ENCODE data around the gene COMP.

COMP gene

DNA sequence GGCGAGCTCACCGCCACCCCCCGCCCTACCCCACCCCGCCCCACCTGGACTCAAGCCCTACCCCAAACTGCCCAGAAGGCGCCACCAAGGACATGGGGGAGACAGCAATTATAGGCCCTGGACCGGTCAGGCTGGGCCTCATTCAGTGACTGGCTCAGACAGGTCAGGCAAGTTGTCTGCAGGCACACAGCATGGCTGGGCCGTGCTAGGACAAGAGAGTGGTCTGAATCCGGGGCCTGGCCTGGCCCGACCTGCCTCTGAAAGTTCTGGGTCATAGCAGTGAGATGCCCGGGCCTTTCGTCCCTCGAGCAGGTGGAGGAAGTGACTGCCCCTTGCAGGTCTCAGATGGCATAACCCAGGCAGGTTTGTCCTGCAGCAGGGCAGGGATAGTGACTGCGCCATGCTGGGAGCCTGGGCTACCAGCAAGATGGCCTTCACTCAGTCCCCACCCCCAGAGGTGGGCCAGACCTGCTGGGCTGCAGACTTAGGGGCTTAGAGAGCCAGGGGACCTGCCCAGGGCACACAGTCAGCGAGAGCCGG, 21.0 kb downstream of the COMP start:
- DNase-seq (ENCODE audit: low read depth in 2 of 2), result no peak

DNA sequence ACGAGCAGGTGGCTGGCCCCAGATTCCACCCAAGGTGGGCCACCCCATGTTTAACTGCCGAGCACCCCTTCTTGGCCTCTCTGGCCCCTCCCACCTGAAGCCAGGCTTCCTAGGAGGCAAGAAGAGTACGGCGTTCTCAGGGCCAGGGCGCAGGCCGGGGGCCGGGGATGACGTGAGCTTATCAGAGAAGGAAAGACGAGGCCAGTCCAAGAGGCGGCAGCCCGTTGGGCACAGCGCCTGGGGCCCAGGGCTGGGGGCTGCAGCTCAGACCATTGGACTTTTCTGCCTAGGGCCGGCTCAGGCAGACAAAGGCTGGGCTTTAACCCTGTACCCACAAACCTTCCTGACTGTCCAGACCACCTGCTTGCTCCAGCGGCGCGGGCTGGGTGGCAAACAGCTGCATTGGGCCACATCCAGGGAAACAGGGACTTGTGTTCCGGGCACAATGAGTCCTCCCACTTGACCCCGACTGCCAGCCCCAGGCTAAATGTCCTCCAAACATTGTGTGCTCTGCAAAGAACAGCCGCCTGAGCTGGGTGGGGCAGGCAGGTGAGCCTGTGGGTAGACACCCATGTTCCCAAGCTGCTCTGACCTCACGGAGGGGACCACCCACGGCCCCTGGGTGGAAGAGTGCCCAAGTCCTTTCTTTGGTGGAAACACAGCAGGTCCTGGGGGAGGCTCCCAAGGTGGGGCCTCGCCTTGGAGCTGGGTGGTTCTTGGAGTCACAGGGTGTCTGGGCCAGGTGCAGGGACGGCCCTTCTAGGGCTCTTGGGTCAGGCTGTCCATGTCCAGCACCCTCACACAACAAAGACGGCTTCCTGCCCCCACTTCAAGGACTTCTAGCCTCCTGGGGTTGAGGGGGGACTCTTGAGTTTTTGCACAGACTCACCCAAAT, 21.9 kb downstream of the COMP start:
- no peak for DNase-seq (ENCODE audit: low read depth in 2 of 2)

DNA sequence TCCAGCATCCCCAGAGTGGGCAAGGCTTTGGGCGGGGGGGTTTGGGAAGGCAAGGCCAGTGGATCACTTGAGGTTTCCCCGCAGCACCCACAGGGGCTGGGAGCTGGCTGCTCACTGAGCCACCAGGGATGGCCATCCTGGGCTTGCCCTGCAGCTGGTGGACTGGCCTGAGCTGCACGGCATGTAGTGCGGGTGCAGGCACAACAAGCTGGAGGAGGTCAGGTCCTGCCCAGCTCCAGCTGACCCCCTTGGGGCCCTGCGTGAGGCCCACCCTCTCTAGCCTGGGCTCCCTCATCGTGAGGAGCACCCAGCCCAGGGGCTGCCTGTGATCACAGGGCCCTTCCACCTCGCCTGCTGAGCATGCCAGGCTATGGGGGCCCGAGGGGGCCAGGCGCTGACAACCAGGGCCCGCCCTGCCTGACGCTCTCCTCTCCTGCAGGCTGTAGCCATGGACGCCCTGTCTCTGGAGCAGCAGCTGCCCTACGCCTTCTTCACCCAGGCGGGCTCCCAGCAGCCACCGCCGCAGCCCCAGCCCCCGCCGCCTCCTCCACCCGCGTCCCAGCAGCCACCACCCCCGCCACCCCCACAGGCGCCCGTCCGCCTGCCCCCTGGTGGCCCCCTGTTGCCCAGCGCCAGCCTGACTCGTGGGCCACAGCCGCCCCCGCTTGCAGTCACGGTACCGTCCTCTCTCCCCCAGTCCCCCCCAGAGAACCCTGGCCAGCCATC, 22.9 kb downstream of the COMP start:
- no peak for DNase-seq (ENCODE audit: low read depth in 2 of 2)

DNA sequence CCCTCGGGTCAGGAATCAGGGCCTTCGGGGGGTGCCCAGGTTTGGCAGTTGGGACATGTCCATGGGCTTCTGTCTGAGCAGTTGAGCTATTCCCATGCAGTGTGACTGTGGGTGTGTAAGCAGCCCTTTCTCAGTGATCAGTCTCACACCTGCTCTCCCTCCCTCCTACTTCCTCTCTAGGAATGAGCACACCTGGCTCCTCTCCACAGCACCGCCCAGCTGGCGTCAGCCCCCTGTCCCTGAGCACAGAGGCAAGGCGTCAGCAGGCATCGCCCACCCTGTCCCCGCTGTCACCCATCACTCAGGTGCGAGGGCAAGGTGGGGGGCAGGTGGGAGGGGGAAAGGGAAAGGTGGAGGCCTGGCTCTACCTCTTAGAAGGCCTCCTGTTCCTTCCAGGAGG, 25.9 kb downstream of the COMP start:
- no peak for DNase-seq (ENCODE audit: low read depth in 2 of 2)

DNA sequence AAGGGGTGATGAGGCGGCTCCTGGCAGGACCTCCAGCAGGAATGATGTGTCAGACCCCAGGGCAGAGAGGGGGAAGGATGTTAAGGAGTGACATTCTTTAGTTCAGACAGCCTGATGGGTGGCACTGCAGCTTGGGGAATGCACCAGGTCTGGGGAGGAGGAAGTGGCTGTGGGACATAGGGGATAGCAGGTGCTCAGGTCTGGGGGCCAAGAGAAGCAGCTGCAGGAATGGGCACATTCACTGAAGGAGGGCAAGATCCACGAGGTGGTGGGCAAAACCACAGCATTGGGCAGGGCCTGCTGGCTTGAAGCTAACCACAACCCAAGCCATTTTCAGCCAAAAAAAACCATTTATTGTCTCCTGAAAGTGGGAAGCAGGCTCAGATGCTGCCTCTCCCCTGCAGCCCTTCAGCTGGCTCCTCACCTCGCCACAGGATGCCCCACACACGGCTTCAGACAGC, 26.5 kb downstream of the COMP start:
- no peak for DNase-seq (ENCODE audit: low read depth in 2 of 2)

DNA sequence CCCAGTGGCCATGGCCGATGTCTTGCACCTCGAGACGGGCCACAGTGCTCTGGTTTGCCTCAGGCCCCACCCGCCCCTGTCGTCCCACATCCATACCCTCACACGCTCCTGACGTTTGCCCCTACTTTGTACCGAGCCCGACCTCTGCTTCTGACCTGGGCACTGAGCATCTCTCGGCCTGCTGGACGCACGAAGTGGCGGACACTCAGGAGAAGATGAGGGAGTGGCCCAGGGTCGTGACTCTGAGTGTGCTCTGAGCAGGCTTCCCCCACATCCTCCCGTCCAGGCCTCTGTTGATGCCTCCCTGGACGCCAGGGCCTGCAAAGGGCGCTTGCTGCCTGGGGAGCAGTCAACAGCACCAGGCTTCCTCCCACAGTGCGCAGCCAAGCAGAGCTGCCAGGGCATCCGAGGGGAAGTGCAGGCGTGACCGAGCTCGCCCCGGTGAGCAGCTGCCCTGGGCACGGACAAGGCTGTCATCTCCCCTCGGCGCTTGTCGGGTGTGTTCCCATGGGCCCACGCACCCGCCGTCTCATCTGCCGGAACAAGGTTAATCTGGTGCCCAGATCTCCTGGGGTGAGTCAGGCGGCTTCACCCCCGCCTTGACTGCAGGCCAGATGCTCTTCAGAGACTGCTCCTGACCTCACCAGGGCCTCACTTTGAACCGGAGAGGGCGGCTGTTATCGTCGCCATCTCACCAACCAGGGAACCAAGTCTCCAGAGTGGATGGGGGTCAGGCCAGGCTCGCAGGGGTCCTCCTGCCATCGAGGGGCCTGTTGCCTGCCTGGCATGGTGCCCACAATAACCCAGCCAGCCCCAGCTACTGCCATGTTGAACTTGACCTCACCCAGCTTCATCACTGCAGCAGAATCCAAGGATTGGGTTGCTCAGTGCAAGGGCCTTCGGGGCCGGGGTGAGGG, 27.2 kb downstream of the COMP start:
- no peak for DNase-seq (ENCODE audit: low read depth in 2 of 2)

DNA sequence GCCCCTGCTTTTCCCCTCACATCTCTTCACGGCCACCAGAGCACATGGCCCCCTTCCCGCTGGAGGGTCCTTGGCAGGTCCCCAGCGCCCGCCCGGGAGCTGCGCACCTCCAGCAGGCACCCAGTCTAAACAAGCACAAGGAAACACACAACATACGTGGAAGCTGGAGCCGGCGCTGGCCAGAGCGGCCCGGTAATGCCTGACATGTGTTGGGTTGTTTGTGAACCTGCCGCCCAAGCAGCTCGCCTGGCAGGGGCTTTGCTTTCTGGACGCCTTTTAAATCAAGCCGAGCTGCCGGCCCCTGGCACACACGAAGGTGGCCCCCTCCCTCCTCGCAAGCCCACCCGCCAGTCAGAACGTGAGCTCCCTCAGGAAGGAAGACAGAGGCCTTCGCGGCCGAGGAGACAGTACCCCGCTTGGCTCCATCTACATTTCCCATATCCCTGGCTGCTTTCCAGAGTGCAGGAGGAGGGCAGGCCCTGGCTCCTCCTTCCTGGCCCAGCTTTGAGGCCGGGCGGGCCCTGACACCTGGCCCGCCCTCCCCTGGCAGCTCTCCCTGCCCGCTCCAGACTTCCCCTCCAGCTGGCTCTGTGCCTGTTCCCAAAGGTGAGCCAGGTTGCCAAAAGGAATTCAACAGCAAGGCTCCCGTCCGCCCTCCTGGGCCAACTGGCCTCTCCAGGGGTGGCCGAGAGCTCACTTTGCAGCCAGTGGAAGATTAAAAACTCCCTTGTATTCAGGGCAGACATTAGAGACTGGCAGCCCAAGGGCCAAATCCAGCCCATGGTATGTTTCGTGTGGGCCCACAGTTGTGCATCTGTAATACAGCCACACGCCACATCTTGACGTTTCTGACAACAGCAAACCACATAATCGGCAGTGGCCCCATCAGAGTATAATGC, 28.7 kb downstream of the COMP start:
- DNase-seq (ENCODE audit: low read depth in 2 of 2), result no peak

DNA sequence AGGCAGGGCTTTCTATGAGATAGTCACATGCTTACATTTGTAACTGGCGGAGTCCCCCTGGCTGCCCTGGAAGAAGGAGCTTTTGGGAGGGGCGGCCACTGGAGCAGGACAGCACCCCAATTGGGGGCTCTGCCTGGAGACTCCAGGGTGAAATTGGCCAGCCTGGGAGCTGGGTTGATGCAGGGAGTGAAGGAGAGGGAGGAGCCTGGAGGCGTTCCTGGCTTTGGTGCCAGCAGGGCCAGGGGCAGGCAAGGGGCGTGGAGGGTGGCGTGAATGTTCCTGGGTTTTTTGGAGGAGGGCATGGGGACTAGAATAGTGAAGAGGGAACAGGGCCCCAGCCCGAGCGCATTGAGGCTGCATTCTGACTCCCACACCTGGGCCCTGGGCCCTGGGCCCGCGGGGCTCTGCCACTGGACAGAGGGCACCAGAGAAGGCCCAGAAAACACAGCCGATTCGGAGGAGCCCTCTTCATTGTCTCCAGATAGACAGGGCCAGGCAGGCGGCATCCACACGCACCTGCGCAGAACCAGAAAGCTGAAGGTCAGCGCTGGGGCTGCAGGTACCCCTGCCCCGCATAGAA, 29.5 kb downstream of the COMP start:
- no peak for DNase-seq (ENCODE audit: low read depth in 2 of 2)

DNA sequence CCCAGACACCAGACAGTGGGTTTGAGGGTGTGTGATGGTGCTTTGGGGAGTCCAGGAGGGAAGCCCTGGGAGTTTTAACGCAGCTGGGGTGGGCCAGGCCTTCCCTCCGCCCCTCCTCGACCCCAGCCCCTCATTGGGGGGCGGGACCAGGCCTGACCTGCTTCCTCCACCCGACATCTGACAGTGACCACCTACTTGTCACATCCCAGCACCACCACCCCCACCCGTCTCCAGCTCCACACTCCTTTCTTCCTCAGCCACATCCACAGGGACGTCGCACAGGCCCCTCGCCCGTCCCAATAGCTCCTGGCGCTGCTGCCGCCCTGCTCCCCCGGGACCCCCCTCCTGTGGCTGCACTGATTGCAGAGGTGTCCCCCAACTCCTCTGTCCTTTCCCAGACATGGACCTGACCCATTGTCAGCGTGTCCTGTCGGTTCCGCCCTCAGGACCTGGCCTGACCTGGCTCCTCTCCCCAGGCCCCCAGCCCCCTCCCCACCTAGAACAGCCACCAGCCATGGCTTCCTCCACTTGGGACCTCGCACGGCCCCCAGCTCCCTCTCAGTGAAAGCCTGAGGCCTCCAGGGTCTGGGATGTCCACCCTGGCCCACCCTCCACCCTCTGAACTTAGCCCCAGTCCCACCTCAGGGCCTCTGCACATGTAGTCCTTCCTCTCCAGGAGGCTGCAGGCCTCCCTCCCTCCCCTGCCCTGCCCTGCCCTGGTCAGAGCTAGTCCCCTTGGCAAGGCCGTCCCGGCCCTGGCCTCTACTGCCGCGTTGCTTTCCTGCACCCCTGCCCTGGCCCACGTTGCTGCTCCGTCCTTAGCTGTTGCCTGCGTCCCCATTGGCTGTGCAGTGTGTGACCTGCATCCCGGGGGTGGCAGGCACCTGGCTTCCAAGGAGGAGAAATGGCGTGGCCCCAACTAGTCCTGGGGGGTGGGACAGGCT, 30.4 kb downstream of the COMP start:
- no peak for DNase-seq (ENCODE audit: low read depth in 2 of 2)

DNA sequence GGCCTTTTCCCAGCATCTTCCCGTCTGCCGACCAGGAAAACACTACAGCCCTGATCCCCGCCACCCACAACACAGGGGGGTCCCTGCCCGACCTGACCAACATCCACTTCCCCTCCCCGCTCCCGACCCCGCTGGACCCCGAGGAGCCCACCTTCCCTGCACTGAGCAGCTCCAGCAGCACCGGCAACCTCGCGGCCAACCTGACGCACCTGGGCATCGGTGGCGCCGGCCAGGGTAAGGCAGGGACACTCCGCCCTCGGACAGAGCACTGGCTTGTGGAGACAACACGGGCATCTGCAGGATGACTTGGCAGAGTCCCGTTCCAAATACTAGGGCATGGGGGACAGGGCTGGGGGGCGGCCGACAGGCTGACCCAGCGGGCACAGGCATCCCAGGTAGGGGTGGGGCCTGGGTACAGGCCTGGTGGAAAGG, 31.1 kb downstream of the COMP start:
- no peak for DNase-seq (ENCODE audit: low read depth in 2 of 2)

DNA sequence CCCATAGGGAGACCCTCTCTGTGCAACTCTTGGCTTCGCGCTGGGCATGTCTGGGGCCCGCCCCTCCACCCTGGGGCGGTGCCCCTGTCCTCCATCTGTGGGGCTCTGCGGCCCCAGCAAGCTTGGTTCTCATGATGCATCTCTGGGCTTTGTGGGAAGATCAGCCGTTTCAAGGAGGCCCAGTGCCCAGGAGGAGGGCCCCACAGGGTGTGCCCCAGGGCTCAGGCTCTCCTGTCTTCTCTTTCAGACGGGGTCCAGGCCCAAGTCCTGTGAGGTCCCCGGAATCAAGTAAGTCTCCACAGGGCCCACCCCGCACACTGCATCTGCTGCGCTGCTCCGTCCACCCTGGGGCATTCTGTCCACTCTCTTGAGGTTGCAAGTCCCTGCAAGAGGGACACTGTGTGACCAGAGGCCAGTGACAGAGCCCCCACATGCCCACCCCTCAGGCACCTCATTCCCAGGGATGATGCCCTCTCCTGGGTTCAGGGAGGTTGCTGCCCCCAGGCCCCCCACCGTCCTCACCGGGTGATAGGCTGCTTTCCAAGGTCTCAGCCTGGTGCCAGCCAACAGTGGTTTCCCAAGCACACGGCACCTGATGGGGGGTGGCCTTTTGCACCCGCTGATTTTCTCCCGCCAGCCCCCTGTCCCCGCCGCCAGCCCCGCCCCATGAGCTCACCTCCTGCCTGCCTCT, 31.7 kb downstream of the COMP start:
- DNase-seq (ENCODE audit: low read depth in 2 of 2), result no peak

DNA sequence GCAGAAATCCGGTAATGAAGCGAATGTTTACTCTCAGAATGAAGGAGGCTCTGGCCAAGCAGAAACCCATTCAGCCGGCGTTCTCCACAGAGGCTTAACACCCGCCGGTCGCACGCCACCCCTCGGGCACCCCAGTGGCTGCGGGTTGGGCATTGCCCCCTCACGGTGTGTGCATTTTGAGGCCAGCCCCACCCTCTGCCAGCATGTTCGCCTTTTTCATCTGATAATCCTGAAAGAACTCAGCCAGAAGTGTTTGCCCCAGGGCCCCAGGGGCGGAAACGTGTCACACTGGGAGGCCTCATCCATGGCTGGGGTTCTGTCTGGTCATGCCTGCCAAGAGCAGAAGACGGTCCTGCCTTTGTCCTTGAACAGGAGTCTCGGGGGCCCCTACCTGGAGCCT, 34.2 kb downstream of the COMP start:
- no peak for DNase-seq (ENCODE audit: low read depth in 2 of 2)

DNA sequence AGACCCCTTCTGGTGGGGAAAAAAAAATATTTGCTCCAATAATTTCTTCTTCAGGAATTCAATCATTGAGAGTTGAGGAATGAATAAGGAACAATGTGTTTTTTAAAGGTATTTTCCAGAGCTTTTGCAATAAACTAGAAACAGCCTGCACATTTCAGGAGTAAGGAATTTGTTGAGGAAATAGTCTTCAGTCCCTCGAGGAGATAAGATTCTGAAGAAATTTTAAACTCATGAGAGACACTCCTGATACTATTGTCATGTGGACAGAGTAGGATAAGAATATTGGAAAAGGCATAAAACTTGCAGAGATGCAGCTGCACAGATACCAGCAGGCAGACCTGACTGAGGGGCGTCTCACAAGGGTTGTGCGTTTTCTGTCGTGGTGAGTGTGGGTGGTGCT, 36.6 kb downstream of the COMP start:
- no peak for DNase-seq (ENCODE audit: low read depth in 2 of 2)

DNA sequence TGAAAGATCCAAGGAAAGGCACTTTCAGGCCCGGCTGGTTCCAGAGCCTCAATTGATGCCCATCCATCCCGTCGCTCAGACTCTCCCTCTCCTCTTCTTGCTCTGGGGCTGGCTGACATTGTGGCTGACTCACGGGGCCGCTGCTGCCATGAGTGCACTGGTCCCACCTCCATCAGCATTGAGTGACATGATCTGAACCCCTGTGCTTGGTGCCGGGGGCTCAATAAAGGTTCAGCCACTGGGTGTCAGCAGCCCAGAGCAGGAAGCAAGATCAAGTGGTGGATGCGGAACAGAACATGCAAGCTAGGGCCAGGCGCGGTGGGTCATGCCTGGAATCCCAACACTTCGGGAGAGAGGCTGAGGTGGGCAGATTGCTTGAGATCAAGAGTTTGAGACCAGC, 39.5 kb downstream of the COMP start:
- no peak for DNase-seq (ENCODE audit: low read depth in 2 of 2)

DNA sequence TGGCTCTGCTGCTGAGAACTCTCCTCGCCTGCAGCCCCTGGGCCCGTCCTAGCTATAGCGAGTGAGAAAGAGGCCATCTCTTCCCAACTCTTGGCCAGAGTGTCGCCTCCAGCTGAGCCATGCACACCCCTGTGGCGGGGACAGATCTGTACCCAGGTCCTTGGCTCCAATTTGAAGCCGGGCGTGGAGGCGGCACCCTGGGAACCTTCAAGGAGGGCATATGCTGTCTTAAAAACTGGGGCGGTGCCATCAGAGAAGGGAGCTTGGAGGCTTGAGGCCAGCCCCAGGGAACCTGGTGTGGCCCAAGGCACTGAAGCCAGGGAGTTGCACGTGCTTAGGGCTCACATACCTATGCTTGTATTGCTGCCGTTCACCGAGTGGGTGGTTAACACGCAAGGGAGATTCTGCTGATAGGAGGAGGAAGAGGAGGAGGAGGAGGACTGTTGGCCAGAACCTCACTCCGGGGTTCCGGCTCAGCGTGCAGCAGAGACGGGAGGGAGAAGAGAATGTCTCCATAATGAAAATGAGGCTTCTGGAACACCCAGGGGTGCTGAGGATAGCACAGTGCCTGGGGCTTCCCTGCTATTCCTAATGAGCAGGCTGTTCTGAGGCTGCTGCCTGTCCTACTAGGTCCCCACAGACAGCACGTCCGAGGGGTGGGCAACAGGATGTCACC, 40.7 kb downstream of the COMP start:
- DNase-seq (ENCODE audit: low read depth in 2 of 2), result no peak

DNA sequence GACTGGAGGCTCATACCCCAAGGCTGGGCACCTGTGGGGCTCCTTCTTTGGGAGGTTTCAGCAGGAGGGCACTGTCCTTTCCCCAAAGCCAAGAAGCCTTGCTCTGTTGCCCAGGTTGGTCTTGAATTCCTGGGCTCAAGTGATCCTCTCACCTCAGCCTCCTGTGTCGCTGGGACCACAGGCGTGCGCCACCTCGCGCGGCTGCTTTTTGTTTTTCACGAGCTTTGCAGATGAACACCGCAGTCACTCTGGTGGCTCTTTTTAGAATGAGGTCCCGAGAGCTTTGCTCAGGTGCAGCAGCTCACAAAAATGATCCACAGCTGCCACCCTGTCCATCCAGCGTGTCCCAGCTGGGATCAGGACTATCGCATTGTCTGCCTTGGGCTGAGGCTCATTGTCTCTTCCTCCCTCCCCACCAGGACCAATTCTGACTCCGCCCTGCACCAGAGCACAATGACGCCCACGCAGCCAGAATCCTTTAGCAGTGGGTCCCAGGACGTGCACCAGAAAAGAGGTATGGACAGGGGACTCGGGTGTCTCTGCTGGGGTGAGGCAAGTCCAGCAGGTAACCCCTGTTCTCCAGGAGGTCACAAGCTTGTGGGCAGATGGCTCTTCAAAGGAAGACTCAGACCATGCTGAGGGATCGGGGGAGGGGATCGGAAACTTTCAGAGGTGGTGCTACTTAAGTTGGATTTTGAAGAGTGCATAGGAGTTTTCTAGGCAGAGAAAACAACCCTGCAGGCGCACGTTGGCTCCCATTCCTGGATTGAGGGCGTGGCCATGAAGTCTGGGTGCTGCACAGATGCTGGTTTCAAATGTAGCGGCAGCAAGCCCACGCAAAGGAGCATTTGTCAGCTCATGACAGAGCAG, 41.5 kb downstream of the COMP start:
- DNase-seq (ENCODE audit: low read depth in 2 of 2), result no peak
